Activated naive CD4-positive, alpha-beta T cell treated with anti-CD3 and anti-CD28 coated beads, Interleukin-2, amount 50 U/mL, for 24 hours (primary cell): ENCODE measurements around the gene ZFR.
"Not testable (repeated sequence)": the region's sequence is repeated elsewhere in the genome, so short reads cannot be mapped to it uniquely, and the experiment has no call there.

Experiments
- H3K27ac Mint-ChIP-seq: one replicate; pipeline ENCODE4 v1.8.0; 2021; ENCODE audit warnings: mild to moderate bottlenecking, mixed read lengths
- H3K27me3 Mint-ChIP-seq: one replicate; pipeline ENCODE4 v1.8.0; 2021; ENCODE audit warnings: mixed read lengths
- H3K36me3 Mint-ChIP-seq: one replicate; pipeline ENCODE4 v1.8.0; 2021; ENCODE audit warnings: mixed read lengths
- H3K4me1 Mint-ChIP-seq: one replicate; pipeline ENCODE4 v1.8.0; 2021; ENCODE audit warnings: mixed read lengths
- H3K4me3 Mint-ChIP-seq: one replicate; pipeline ENCODE4 v1.8.0; 2021; ENCODE audit warnings: mild to moderate bottlenecking, mixed read lengths
- H3K9me3 Mint-ChIP-seq: one replicate; pipeline ENCODE4 v1.8.0; 2021; ENCODE audit warnings: mixed read lengths

Gene ZFR

GRCh38 chr5:32314152-32314488 is 130.4 kb downstream of the ZFR start:
- H3K36me3 Mint-ChIP-seq, H3K9me3 Mint-ChIP-seq, H3K27ac Mint-ChIP-seq, H3K27me3 Mint-ChIP-seq: not testable (repeated sequence)
- peaks cover 28% of the 10 kb centered on the region for H3K4me1 Mint-ChIP-seq
- peak overlapping the region; percentile 55 for H3K4me3 Mint-ChIP-seq

- Mint-ChIP-seq H3K36me3 (no peaks in the 10 kb centered on the region), H3K27ac (peak within 1 kb of the TSS; percentile 87), H3K27me3 (no peaks in the 10 kb centered on the region), H3K4me3 (peak within 1 kb of the TSS; percentile 98), H3K4me1 (peaks cover 40% of the 10 kb centered on the region), H3K9me3 (no peaks in the 10 kb centered on the region)
Observed at GRCh38 chr5:32312595-32313332, 131.8 kb downstream of the ZFR start, which contains the start of gene MTMR12. Gene MTMR12, minus strand, starts transcription at chr5:32312939. Its CDS starts 101 bp downstream, at chr5:32312838.

GRCh38 chr5:32312197-32312594 is 132.3 kb downstream of the ZFR start:
- H3K9me3 Mint-ChIP-seq = no peaks in the 10 kb centered on the region
- H3K4me3 Mint-ChIP-seq = peak overlapping the region; percentile 98
- H3K27me3 Mint-ChIP-seq = no peaks in the 10 kb centered on the region

GRCh38 chr5:32311404-32312196 is 132.9 kb downstream of the ZFR start:
- no peaks in the 10 kb centered on the region for H3K36me3 Mint-ChIP-seq
- H3K9me3 Mint-ChIP-seq = no peaks in the 10 kb centered on the region
- H3K27me3 Mint-ChIP-seq = no peaks in the 10 kb centered on the region
- peak overlapping the region; percentile 98 for H3K4me3 Mint-ChIP-seq
- H3K27ac Mint-ChIP-seq = peak overlapping the region; percentile 87
- H3K4me1 Mint-ChIP-seq = peaks cover 51% of the 10 kb centered on the region

More at GRCh38 chr5:32312197-32312594, 132.3 kb downstream of the ZFR start:
- peaks cover 46% of the 10 kb centered on the region for H3K4me1 Mint-ChIP-seq
- peak overlapping the region; percentile 87 for H3K27ac Mint-ChIP-seq
- no peaks in the 10 kb centered on the region for H3K36me3 Mint-ChIP-seq

DNA sequence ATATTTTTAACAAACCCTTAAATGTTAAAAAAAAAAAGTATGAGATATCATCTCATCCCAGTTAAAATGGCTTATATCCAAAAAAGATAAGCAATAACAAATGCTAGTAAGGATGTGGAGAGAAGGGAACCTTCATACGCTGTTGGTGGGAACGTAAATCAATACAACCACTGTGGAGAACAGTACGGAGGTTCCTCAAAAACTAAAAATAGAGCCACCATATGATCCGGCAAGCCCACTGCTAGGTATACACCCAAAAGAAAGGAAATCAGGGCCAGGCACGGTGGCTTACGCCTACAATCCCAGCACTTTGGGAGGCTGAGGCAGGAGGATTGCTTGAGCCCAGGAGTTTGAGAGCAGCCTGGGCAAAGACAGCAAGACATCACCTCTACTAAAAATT is 134.8 kb downstream of the ZFR start:
- H3K4me3 Mint-ChIP-seq = no peak overlapping the region
- H3K4me1 Mint-ChIP-seq = peaks cover 65% of the 10 kb centered on the region
- H3K9me3 Mint-ChIP-seq = no peaks in the 10 kb centered on the region
- no peaks in the 10 kb centered on the region for H3K27me3 Mint-ChIP-seq
- H3K27ac Mint-ChIP-seq = no peak overlapping the region
- H3K36me3 Mint-ChIP-seq = peaks cover under 1% of the 10 kb centered on the region

- peak overlapping the region; percentile 15 for H3K4me3 Mint-ChIP-seq
- no peak overlapping the region for H3K27ac Mint-ChIP-seq
- H3K9me3 Mint-ChIP-seq = no peaks in the 10 kb centered on the region
- H3K36me3 Mint-ChIP-seq = peaks cover 3% of the 10 kb centered on the region
- peaks cover 74% of the 10 kb centered on the region for H3K4me1 Mint-ChIP-seq
- H3K27me3 Mint-ChIP-seq = no peaks in the 10 kb centered on the region
Observed at GRCh38 chr5:32308946-32309345, 135.6 kb downstream of the ZFR start.

DNA sequence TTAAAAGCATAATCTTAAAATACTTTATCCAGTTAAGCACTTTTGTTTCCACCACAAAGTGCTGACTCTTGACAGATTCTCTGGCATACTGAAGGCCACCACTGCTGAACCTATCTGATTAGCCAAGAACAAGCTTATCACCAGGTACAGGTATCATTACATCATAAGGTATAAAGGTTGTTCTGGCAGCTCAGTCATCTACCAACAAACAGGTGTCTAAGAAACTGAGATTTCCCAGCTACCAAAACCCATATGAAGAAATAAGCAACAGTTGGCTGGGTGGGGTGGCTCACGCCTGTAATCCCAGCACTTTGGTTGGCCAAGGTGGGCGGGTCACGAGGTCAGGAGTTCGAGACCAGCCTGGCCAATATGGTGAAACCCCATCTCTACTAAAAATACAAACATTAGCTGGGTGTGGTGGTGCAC is 136.8 kb downstream of the ZFR start:
- H3K4me3 Mint-ChIP-seq = no peak overlapping the region
- H3K9me3 Mint-ChIP-seq = no peaks in the 10 kb centered on the region
- H3K27me3 Mint-ChIP-seq = no peaks in the 10 kb centered on the region
- H3K27ac Mint-ChIP-seq = no peak overlapping the region
- H3K4me1 Mint-ChIP-seq = peaks cover 85% of the 10 kb centered on the region
- H3K36me3 Mint-ChIP-seq = peaks cover 3% of the 10 kb centered on the region

GRCh38 chr5:32304622-32305021 is 139.9 kb downstream of the ZFR start:
- H3K27ac Mint-ChIP-seq = no peak overlapping the region
- H3K36me3 Mint-ChIP-seq = peaks cover 6% of the 10 kb centered on the region
- H3K4me1 Mint-ChIP-seq = peaks cover 89% of the 10 kb centered on the region
- H3K9me3 Mint-ChIP-seq = no peaks in the 10 kb centered on the region
- H3K27me3 Mint-ChIP-seq = no peaks in the 10 kb centered on the region
- H3K4me3 Mint-ChIP-seq = no peak overlapping the region
